Measurements from ENCODE around the gene LEO1. TPM values are rescaled to one million over a fixed set of nuclear protein-coding genes. Genes with fewer than 3 reads are reported as not detected.

Gene LEO1
- total RNA-seq, 4 donors from 2014 or later, result 23.9 to 53.6 (median 27.3) TPM

GRCh38 chr15:51924156-51925068 lies 47.2 kb downstream of the LEO1 start:
- no peak for DNase-seq
- no peak overlapping the region for H3K27ac ChIP-seq
- no peaks in the 10 kb centered on the region for H3K27me3 ChIP-seq
- no peaks in the 10 kb centered on the region for H3K9me3 ChIP-seq
- no peaks in the 10 kb centered on the region for H3K4me1 ChIP-seq
- H3K4me3 ChIP-seq, result no peak overlapping the region
- peaks cover 0 to 41% (median 0%) of the 10 kb centered on the region in 3 donors for H3K36me3 ChIP-seq
- no peak for TF ChIP-seq POLR2A (IDR thresholded peaks at IDR 0.05)
- TF ChIP-seq CTCF (IDR thresholded peaks at IDR 0.05), result no peak

GRCh38 chr15:51917493-51917892 lies 54.1 kb downstream of the LEO1 start:
- no peak overlapping the region for H3K4me3 ChIP-seq
- TF ChIP-seq CTCF (IDR thresholded peaks at IDR 0.05) (peak in 3 of 6 experiments; percentile 16 to 23 (median 18)), POLR2A (IDR thresholded peaks at IDR 0.05) (no peak)
- DNase-seq, result no peak
- H3K27me3 ChIP-seq, result no peaks in the 10 kb centered on the region
- H3K9me3 ChIP-seq, result no peaks in the 10 kb centered on the region
- H3K4me1 ChIP-seq, result no peaks in the 10 kb centered on the region
- no peak overlapping the region for H3K27ac ChIP-seq
- peaks cover 0 to 63% (median 0%) of the 10 kb centered on the region in 3 donors for H3K36me3 ChIP-seq

DNA sequence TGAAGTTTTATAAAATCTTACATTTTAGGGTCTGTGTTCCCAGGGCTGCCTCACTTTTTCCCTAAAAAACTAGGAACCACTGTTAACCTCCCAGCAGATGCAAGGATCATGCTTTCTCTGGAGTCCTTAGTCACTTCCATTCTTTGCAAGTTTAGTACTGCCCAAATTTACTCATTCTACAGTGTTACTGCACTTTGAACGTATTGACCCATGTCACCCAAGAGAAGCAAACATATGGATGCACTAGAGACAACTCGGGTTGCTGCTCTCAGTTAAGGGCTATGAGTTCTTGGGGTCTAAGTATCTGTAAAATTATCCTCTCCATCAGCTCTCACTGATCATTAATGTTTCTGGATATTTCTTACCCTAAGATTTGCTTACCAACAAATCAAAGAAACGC lies 59.0 kb downstream of the LEO1 start:
- no peak for DNase-seq
- H3K27ac ChIP-seq, result no peak overlapping the region
- TF ChIP-seq POLR2A (IDR thresholded peaks at IDR 0.05), result no peak
- TF ChIP-seq CTCF (IDR thresholded peaks at IDR 0.05), result no peak

DNA sequence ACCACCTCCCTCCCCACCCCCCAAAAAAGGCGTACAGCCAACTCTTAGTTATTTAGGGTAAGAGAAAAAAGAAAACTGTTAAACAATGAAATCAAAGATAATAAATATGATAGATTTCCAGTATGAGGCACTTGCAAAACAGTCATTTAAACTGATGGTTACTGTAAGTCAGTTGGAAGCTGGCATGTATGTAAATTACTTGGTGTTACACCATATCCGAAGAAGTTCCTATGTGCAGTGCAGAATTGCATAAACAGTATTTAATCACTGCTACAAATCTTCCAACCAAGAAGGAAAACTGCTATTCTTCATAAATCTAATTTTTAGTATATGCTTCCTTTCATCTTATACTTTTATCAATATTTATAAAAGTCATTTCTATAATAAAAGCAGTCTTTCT lies 62.0 kb downstream of the LEO1 start:
- Histone ChIP-seq H3K4me3 (no peak overlapping the region), H3K4me1 (peaks cover 0 to 4% (median 0%) of the 10 kb centered on the region in 4 donors), H3K9me3 (no peaks in the 10 kb centered on the region), H3K27me3 (no peaks in the 10 kb centered on the region), H3K36me3 (peaks cover 0 to 41% (median 0%) of the 10 kb centered on the region in 3 donors), H3K27ac (no peak overlapping the region)
- TF ChIP-seq CTCF (IDR thresholded peaks at IDR 0.05), result no peak
- TF ChIP-seq POLR2A (IDR thresholded peaks at IDR 0.05), result no peak
- no peak for DNase-seq

More for the DNA sequence above, 59.0 kb downstream of the LEO1 start:
- H3K4me1 ChIP-seq, result peaks cover 0 to 4% (median 0%) of the 10 kb centered on the region in 4 donors
- no peaks in the 10 kb centered on the region for H3K27me3 ChIP-seq
- H3K9me3 ChIP-seq, result no peaks in the 10 kb centered on the region
- H3K36me3 ChIP-seq, result peaks cover 0 to 59% (median 0%) of the 10 kb centered on the region in 3 donors
- H3K4me3 ChIP-seq, result no peak overlapping the region

DNA sequence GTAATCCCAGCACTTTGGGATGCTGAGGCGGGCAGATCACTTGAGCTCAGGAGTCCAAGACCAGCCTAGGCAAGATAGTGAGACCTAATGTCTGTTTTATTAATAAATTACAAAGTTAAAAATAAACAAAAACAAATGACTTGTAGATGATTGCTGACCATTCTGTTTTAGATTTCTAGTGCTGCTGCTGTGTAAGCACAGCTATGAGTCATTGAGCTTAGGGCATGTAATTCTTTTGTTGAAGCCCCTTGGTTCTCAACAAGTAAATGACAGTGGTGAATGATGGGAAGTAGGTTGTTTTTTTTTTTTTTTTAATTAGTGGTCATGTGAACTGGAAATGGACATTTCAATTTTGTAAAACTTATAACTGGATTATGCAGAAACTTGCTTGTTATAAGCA lies 63.3 kb downstream of the LEO1 start:
- Histone ChIP-seq H3K27ac (peak overlapping the region in 1 of 4 donors; percentile 70), H3K4me3 (no peak overlapping the region), H3K4me1 (peaks cover 0 to 4% (median 0%) of the 10 kb centered on the region in 4 donors), H3K36me3 (peaks cover 0 to 47% (median 0%) of the 10 kb centered on the region in 3 donors), H3K9me3 (no peaks in the 10 kb centered on the region), H3K27me3 (no peaks in the 10 kb centered on the region)
- DNase-seq, result no peak
- TF ChIP-seq POLR2A (IDR thresholded peaks at IDR 0.05) (no peak), CTCF (IDR thresholded peaks at IDR 0.05) (no peak)
